NCI-H146 treated with DMSO at 0.1 percent for 48 hours (cell line): ENCODE results near the gene FTO.

Experiments
- DNase-seq: peaks from one replicate; lab custom pipeline; 2025; ENCODE audit not compliant: unreplicated experiment; lab: John Stamatoyannopoulos, UW

The FTO gene

DNA sequence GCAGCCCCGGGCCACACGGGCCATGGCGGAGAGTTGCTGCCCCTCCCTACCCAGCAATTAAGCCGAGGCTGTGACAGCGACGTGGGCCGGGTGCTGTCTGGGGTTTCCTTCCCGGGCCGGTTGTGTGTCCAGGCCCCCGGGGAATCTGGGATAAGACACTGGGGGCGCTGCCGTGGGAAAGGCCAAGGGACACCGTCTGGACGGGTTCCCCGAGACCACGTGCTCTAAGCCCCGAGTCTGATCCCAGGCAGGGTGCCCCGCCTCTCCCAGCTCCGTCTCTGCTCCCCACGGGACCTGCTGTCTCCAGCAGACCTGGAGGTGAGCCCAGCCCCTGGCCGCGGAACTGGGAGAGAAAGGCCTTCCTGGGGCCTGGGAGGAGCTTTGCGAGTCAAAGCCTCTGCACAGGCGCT, 490.4 kb downstream of the FTO start:
- no peak for DNase-seq

DNA sequence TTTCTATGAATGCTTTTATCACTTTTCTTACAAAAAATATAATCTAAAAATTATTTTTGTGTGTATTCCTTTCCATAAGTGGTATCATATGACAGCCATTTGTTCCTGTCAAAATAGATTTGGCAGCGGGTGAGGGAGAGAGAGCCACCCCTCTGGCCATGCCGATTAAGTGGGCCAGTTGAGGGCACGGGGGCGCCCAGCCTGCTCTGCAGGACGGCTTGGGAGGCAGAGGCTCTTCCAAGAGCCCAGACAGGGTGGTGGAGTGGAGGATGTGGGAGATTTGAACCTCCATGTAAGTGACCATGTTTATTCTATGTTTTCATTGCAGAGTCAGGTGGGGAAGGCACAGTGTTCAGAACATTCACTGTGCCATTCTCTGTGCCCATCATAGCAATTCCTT, 493.8 kb downstream of the FTO start:
- DNase-seq = no peak

GRCh38 chr16:54199487-54200160, 495.7 kb downstream of the FTO start:
- DNase-seq = no peak

DNA sequence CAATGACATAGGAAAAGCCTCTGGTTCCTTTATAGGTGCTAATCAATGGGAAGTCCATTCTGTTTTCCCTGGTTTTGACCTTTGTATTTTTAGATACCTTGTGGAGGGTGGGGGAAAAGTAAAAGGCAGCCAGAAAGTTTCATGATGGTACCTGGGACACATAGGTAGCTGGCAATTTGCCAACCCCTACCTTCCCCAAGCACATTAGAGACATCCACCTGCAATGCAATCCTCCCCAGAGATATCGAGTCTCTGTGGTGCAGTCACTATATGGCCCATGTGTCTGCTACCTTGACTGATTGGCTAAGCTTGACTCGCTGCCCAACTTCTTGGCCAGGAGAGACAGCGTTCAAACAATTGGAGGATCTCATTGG, 496.2 kb downstream of the FTO start:
- no peak for DNase-seq

DNA sequence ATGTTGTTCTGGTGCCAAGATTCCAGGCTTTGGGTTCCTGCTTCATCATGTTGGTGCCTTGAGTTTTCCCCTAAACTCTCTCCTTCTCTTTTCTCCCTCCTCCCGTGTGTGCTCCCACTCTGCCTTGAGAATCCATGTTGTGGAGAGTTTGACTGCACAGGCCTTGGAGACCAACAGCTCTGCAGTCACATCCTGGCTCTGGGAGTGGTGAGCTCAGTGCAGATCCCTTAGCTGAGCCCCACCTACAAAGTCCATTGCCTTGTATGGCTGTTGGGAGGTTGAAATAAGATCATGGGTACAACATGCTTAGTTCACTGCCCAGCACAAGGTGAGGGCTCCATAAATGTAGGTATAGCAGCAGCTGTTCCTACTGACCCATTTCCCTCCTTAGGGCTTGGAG, 496.8 kb downstream of the FTO start:
- DNase-seq = no peak

DNA sequence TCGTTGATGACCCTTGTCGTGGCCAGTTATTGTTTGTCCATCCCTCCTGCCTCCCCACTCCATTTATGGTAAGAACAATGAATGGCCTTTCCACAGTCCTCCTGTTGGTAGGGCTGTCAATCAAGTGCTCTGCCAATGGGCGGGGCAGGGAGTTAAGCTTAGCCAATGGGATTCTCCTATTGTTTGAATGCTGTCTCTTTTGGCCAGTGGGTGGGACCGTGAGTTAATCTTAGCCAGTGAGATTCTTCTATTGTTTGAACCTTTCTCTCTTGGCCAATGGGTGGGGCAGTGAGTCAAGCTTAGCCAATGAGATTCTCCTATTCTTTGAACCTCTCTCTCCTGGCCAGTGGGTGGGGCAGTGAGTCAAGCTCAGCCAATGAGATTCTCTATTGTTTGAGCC, 497.2 kb downstream of the FTO start:
- no peak for DNase-seq
